ENCODE results near the gene DDX50. TPM values are rescaled to one million over a fixed set of nuclear protein-coding genes. Genes with fewer than 3 reads are reported as not detected.
"Not testable (repeated sequence)": the region's sequence is repeated elsewhere in the genome, so short reads cannot be mapped to it uniquely, and the experiment has no call there.

DDX50 gene
- polyA plus RNA-seq, 3 donors from 2014 or later, result 29.6 to 53.9 (median 32.5) TPM

DNA sequence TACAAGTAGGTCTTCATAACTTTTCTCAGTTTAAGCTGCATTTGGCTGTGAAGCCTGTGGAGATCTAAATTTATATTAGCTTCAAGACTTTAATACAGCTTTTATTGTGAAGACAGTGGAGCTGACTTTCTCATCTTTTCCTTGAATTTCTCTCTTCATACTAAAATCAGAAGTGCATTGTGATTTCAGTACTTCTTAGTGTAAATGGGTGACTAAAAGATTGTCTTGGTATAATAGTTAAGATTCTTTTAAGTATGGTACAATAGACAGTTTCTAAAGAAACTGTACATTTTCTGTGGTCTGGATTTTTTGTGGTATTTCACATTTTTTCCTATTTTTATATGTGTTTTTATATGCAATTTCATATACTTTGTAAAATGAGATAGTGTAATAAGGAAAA lies 33.9 kb downstream of the DDX50 start:
- peaks cover 0 to 13% of the 10 kb centered on the region in 2 donors for H3K4me1 Mint-ChIP-seq
- H3K4me3 Mint-ChIP-seq, result no peak overlapping the region
- DNase-seq, result no peak
- peaks cover 9 to 30% (median 21%) of the 10 kb centered on the region in 3 donors for H3K36me3 Mint-ChIP-seq
- H3K9me3 Mint-ChIP-seq, result no peaks in the 10 kb centered on the region
- H3K27me3 Mint-ChIP-seq (ENCODE audit: low read depth in 3 of 3), result peaks cover 0 to 3% (median 0%) of the 10 kb centered on the region in 3 donors
- H3K27ac Mint-ChIP-seq, result no peak overlapping the region

DNA sequence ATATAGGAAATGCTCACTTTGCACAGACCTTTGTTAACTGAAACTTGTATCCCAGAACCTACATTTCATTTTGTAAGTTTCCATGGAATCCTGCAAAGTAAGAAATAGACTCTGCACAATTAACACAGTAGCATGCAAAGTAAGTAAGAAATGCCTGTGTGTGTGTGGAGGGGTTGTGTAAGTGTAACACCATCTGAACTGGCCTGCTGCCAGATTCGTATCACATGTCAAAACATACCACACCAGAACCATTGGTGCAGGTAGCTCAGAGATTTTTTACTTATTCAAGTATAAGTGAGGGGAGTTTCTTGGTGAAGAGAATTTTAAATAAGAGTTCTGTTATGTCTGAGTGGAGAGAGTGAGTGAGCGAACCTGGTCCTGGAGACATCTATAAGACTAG lies 37.0 kb downstream of the DDX50 start:
- Mint-ChIP-seq H3K27ac (peak overlapping the region in 2 of 6 donors; percentile 19 to 53), H3K27me3 (ENCODE audit: low read depth in 3 of 3) (peaks cover 0 to 3% (median 0%) of the 10 kb centered on the region in 3 donors), H3K36me3 (peaks cover 3 to 19% (median 15%) of the 10 kb centered on the region in 3 donors), H3K4me1 (peaks cover 0 to 7% of the 10 kb centered on the region in 2 donors), H3K9me3 (no peaks in the 10 kb centered on the region), H3K4me3 (no peak overlapping the region)
- DNase-seq, result no peak

DNA sequence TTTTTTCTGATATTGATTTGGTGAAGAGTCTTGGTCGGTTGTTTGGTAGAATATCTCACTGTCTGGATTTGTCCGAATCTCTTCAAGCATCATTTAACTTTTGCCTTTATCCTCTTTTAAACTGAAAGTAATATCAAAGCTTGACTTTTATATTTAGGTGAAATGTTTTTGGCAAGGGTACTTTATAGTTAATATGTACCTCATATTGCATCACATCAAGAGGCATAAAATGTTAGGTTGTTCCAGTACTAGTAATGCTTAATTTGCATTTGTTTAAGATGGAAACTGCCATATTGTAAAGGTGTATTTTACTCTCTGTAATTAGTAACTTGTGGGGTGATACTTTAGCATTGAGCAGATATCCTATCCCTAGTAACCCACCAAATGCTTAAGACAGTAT lies 37.8 kb downstream of the DDX50 start:
- peaks cover 0 to 7% of the 10 kb centered on the region in 2 donors for H3K4me1 Mint-ChIP-seq
- H3K36me3 Mint-ChIP-seq, result peaks cover 3 to 21% (median 15%) of the 10 kb centered on the region in 3 donors

DNA sequence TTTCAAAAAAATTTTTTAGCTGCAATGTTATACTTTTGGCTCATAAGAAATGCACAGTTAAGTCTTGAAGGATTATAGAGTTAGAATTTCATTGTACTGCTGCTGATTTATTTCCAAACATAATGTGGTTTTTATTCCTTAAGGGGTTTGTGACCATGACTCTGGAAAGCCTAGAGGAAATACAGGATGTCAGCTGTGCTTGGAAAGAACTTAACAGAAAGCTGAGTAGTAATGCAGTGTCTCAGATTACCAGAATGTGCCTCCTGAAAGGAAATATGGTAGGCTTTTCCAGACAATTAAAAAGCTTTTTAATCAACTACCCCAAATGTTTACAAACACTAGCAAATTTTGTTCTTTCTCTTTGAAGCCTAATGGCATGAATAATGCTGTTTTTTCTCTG lies 39.8 kb downstream of the DDX50 start:
- not testable (repeated sequence) for DNase-seq; H3K27me3 Mint-ChIP-seq (ENCODE audit: low read depth in 3 of 3); H3K9me3 Mint-ChIP-seq; H3K4me1 Mint-ChIP-seq; H3K4me3 Mint-ChIP-seq
- Mint-ChIP-seq H3K36me3 (peaks cover 3 to 29% (median 15%) of the 10 kb centered on the region in 3 donors), H3K27ac (peak overlapping the region in 1 of 6 donors; percentile 8)

More for the DNA sequence above, 37.8 kb downstream of the DDX50 start:
- Mint-ChIP-seq H3K27me3 (ENCODE audit: low read depth in 3 of 3) (peaks cover 0 to 3% (median 0%) of the 10 kb centered on the region in 3 donors), H3K4me3 (no peak overlapping the region), H3K27ac (no peak overlapping the region), H3K9me3 (no peaks in the 10 kb centered on the region)
- DNase-seq, result no peak

DNA sequence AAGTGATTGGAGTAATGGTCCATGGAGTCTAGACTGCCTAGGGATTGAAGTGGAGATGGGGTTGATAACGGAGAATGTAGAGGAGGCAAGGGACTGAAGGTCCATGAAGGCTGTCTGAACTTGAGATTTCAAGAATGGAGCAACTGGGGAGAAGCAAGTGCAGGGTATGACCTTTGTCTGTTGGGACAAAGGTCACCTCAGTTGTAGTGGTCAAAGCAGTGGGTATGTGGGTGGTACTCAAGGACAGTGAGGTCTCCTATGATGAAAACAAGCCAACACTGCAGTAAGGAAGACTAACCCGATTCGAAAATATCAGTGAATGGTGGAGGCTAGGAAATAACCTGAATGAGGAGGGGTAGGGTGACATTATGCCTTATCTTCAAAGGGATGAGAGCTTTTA lies 49.5 kb downstream of the DDX50 start:
- no peak overlapping the region for H3K4me3 Mint-ChIP-seq
- peaks cover 4 to 5% of the 10 kb centered on the region in 2 donors for H3K4me1 Mint-ChIP-seq
- H3K27me3 Mint-ChIP-seq (ENCODE audit: low read depth in 3 of 3), result no peaks in the 10 kb centered on the region
- DNase-seq, result no peak
- H3K27ac Mint-ChIP-seq, result no peak overlapping the region
- H3K9me3 Mint-ChIP-seq, result no peaks in the 10 kb centered on the region
- peaks cover 13 to 15% (median 13%) of the 10 kb centered on the region in 3 donors for H3K36me3 Mint-ChIP-seq

DNA sequence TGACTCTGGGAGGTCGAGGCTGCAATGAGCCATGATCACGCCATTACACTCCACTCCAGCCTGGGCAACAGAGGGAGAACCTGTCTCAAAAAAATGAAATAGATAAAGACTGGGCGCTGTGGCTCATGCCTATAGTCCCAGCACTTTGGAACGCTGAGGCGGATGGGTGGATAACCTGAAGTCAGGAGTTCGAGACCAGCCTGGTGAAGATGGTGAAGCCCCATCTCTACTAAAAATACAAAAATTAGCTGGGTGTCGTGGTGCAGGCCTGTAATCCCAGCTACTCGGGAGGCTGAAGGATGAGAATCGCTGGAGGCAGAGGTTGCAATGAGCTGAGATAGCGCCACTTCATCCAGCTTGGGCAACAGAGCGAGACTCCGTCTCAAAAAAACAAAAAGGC lies 53.8 kb downstream of the DDX50 start:
- Mint-ChIP-seq H3K4me1 (peaks cover 28 to 39% of the 10 kb centered on the region in 2 donors), H3K9me3 (no peaks in the 10 kb centered on the region), H3K27me3 (ENCODE audit: low read depth in 3 of 3) (peaks cover 2 to 13% (median 12%) of the 10 kb centered on the region in 3 donors), H3K36me3 (peaks cover 0 to 4% (median 4%) of the 10 kb centered on the region in 3 donors), H3K27ac (peak overlapping the region in 5 of 6 donors; percentile 61 to 100 (median 79)), H3K4me3 (peak overlapping the region; percentile 27 to 54 (median 48))
- no peak for DNase-seq

DNA sequence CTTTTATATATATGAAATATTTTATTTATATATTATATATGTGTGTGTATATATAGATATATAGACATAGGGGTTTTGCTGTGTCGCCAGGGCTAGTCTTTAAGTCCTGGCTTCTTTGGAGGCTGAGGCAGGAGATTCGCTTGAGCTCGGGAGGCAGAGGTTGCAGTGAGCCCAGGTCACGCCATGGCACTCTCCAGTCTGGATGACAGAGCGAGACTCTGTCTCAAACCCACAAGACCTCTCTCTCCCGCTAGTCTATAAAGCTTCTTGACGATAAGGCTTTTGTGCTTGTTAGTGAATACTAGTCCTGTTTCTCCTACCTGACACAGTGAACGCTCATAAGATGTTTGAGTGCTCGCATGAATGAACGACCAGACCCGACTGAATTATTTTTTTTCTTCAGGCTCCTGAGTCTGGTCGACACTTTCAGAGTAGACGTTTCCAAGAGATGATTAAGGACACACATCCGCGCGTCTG lies 54.3 kb downstream of the DDX50 start:
- peak overlapping the region; percentile 98 to 100 (median 99) for H3K27ac Mint-ChIP-seq
- H3K4me1 Mint-ChIP-seq, result peaks cover 28 to 42% of the 10 kb centered on the region in 2 donors
- H3K36me3 Mint-ChIP-seq, result peaks cover 0 to 7% (median 6%) of the 10 kb centered on the region in 3 donors
- no peak for DNase-seq
- H3K27me3 Mint-ChIP-seq (ENCODE audit: low read depth in 3 of 3), result peaks cover 2 to 13% (median 12%) of the 10 kb centered on the region in 3 donors
- H3K9me3 Mint-ChIP-seq, result no peaks in the 10 kb centered on the region
- peak overlapping the region; percentile 97 to 100 (median 99) for H3K4me3 Mint-ChIP-seq

DNA sequence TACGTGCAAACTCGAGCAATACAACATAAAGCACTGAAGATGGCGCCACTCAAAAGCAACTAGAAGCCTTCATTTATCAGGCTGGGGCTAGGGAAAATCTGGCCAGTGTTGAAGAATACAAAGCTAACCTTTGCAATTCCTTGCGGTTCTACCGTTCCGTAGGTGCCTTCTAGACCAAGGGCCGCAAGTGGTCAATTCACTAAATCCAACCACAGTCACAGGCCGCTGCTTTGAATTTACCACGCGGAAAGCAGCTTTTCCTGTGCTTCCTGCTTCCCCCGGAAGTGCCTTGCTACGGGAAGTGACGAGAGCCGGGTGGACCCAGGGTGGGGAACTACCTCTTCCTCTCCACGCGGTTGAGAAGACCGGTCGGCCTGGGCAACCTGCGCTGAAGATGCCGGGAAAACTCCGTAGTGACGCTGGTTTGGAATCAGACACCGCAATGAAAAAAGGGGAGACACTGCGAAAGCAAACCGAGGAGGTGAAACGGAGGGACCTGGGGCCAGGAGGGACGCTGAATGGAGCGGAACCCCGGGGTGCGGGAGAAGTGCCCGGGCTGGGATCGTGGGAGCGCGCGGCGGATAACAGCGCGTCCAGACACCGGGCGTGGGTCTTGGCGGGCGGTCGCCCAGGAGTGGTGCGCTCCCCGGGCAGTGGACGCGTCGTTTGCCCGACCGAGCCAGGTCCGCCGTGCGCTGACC lies 54.9 kb downstream of the DDX50 start, which contains the start of gene DDX21:
DDX21 (plus strand) TSS at position 339 of the 701 bp plus-strand sequence; CDS start at position 395, 56 bp downstream.
- Mint-ChIP-seq H3K36me3 (peaks cover 0 to 7% (median 6%) of the 10 kb centered on the region in 3 donors), H3K4me1 (peaks cover 28 to 42% of the 10 kb centered on the region in 2 donors), H3K27ac (peak within 1 kb of the TSS; percentile 98 to 100 (median 99)), H3K4me3 (peak within 1 kb of the TSS; percentile 97 to 100 (median 99)), H3K9me3 (no peaks in the 10 kb centered on the region), H3K27me3 (ENCODE audit: low read depth in 3 of 3) (peaks cover 2 to 13% (median 12%) of the 10 kb centered on the region in 3 donors)
- DNase-seq, result peak; percentile 86 to 88 (median 87)

DNA sequence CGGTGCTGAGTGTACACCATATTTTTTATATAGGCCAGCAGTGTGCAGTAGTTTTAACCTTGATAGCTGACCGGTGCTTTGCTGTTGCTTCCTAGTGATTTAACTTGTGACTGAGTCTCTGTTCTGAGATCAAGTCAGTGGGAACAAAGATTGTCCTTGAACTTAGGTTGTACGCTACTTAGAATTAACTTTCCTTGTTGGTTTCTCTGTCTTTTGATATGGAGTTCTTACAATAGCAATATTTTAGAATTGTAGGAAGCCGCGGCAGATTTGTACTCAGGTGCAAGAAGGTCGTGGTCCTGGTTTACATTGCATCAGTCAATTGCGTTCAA lies 56.1 kb downstream of the DDX50 start:
- peaks cover 30 to 49% of the 10 kb centered on the region in 2 donors for H3K4me1 Mint-ChIP-seq
- no peak for DNase-seq
- peaks cover 0 to 15% (median 7%) of the 10 kb centered on the region in 3 donors for H3K36me3 Mint-ChIP-seq

DNA sequence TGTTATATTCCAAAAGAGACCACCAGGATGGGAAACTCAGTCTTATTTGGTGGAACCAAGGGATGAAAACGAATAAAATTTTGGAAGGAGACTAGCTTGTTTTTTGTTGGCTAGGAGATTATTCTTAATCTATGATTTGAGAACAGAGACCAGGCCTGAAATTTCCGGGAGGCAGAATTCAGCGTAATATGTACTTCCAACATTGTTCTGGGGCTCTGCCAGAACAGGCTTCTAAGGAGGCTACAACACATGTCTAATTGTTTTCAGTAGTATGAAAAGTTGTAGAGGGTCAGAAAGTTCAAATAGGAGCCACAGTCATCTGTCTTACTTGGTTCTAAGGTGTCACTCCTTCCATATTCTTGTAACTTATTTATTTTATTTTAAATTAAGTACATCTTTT lies 56.5 kb downstream of the DDX50 start:
- Mint-ChIP-seq H3K4me3 (peak overlapping the region; percentile 97 to 100 (median 99)), H3K36me3 (peaks cover 0 to 18% (median 7%) of the 10 kb centered on the region in 3 donors), H3K4me1 (peaks cover 30 to 49% of the 10 kb centered on the region in 2 donors), H3K9me3 (no peaks in the 10 kb centered on the region), H3K27me3 (ENCODE audit: low read depth in 3 of 3) (peaks cover 2 to 13% (median 12%) of the 10 kb centered on the region in 3 donors), H3K27ac (peak overlapping the region; percentile 98 to 100 (median 99))
- DNase-seq, result no peak

More for the DNA sequence above, 56.1 kb downstream of the DDX50 start:
- Mint-ChIP-seq H3K9me3 (no peaks in the 10 kb centered on the region), H3K27me3 (ENCODE audit: low read depth in 3 of 3) (peaks cover 2 to 13% (median 12%) of the 10 kb centered on the region in 3 donors), H3K27ac (peak overlapping the region; percentile 98 to 100 (median 99)), H3K4me3 (peak overlapping the region; percentile 97 to 100 (median 99))

DNA sequence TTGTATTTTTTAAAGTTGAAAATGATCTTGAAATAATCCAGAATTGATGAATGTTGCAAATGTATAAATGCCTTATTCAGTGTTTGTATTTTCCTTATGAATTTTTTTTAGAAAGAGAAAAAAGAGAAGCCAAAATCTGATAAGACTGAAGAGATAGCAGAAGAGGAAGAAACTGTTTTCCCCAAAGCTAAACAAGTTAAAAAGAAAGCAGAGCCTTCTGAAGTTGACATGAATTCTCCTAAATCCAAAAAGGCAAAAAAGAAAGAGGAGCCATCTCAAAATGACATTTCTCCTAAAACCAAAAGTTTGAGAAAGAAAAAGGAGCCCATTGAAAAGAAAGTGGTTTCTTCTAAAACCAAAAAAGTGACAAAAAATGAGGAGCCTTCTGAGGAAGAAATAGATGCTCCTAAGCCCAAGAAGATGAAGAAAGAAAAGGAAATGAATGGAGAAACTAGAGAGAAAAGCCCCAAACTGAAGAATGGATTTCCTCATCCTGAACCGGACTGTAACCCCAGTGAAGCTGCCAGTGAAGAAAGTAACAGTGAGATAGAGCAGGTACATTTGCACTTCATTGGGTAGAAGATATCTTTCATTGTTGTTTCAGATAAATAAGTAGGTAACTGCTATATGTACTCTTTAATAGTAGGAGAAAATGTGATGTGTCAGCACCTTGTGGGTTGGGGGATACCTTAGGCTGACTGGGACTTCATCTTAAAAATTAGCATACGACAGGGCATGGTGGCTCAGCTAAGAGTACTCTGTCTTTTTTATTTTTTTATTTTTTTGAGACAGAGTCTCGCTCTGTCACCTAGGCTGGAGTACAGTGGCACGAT lies 58.8 kb downstream of the DDX50 start:
- DNase-seq, result no peak
- H3K4me1 Mint-ChIP-seq, result peaks cover 30 to 49% of the 10 kb centered on the region in 2 donors
- H3K9me3 Mint-ChIP-seq, result no peaks in the 10 kb centered on the region
- peaks cover 2 to 13% (median 12%) of the 10 kb centered on the region in 3 donors for H3K27me3 Mint-ChIP-seq (ENCODE audit: low read depth in 3 of 3)
- H3K4me3 Mint-ChIP-seq, result no peak overlapping the region
- peak overlapping the region in 3 of 6 donors; percentile 21 to 60 (median 37) for H3K27ac Mint-ChIP-seq
- H3K36me3 Mint-ChIP-seq, result peaks cover 3 to 24% (median 11%) of the 10 kb centered on the region in 3 donors

DNA sequence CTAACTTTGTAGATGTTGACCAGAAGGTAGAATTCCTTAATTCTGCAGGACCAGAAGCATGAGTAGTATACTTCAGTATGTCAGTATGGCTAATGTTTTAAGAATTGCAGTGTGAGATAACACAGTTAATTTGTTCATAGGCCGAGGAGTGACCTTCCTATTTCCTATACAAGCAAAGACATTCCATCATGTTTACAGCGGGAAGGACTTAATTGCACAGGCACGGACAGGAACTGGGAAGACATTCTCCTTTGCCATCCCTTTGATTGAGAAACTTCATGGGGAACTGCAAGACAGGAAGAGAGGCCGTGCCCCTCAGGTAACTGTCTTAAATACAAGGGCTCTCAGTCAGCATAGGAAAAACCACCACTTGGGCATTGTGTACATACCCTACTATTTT lies 62.0 kb downstream of the DDX50 start:
- DNase-seq, result no peak
- peaks cover 7 to 22% of the 10 kb centered on the region in 2 donors for H3K4me1 Mint-ChIP-seq
- no peak overlapping the region for H3K27ac Mint-ChIP-seq
- H3K36me3 Mint-ChIP-seq, result peaks cover 16 to 45% (median 29%) of the 10 kb centered on the region in 3 donors
- no peaks in the 10 kb centered on the region for H3K9me3 Mint-ChIP-seq
- H3K27me3 Mint-ChIP-seq (ENCODE audit: low read depth in 3 of 3), result peaks cover 0 to 3% (median 0%) of the 10 kb centered on the region in 3 donors
- H3K4me3 Mint-ChIP-seq, result no peak overlapping the region

DNA sequence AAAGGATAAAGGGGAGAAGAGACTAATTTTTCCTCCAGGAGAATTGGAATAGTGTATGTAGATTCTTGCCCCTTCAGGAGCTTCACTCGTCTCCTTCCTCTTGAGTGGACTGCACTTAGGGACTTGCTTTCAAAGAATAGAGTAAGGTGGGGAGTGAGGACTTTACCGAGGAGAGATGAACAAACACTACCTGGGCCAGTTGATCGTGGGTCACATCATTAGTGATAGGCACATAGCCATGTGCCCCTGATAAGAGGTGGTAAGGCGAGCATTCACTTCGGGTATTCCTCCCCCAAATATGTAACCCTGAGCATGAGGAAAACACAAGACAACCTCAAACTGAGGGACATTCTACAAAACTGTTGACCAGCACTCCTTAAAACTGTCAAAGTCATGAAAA lies 72.9 kb downstream of the DDX50 start:
- Mint-ChIP-seq H3K36me3 (peaks cover 33 to 57% (median 49%) of the 10 kb centered on the region in 3 donors), H3K4me1 (peaks cover 6 to 11% of the 10 kb centered on the region in 2 donors), H3K9me3 (no peaks in the 10 kb centered on the region), H3K4me3 (no peak overlapping the region), H3K27ac (no peak overlapping the region), H3K27me3 (ENCODE audit: low read depth in 3 of 3) (peaks cover 0 to 4% (median 2%) of the 10 kb centered on the region in 3 donors)
- DNase-seq, result no peak
